ENCODE data around the gene PTPN11.
"Not testable (repeated sequence)": the region's sequence is repeated elsewhere in the genome, so short reads cannot be mapped to it uniquely, and the experiment has no call there.

The PTPN11 gene

GRCh38 chr12:112393328-112393727 is 25.4 kb upstream of the PTPN11 start:
- no peaks in the 10 kb centered on the region for H3K9me3 Mint-ChIP-seq
- H3K4me3 Mint-ChIP-seq = no peak overlapping the region
- CTCF ChIA-PET = interaction anchor here (0.8 kb wide), 1 partner anchor 197 kb away, joined by 3 read pairs; no protein-coding TSS in a partner anchor
- H3K27me3 Mint-ChIP-seq = peaks cover 16% of the 10 kb centered on the region
- no peak overlapping the region for H3K27ac Mint-ChIP-seq
- H3K4me1 Mint-ChIP-seq = no peaks in the 10 kb centered on the region
- H3K36me3 Mint-ChIP-seq = no peaks in the 10 kb centered on the region
- no peak for DNase-seq

GRCh38 chr12:112401054-112401453 is 17.7 kb upstream of the PTPN11 start:
- peaks cover 4% of the 10 kb centered on the region for H3K4me1 Mint-ChIP-seq
- H3K27ac Mint-ChIP-seq = no peak overlapping the region
- H3K36me3 Mint-ChIP-seq = peaks cover 15% of the 10 kb centered on the region
- no peak overlapping the region for H3K4me3 Mint-ChIP-seq
- DNase-seq = no peak
- no peaks in the 10 kb centered on the region for H3K27me3 Mint-ChIP-seq
- CTCF ChIA-PET = interaction anchor here (1.2 kb wide), 1 partner anchor 10 kb away, joined by 3 read pairs; no protein-coding TSS in a partner anchor
- no peaks in the 10 kb centered on the region for H3K9me3 Mint-ChIP-seq

- Mint-ChIP-seq H3K4me3 (no peak overlapping the region), H3K4me1 (peaks cover 11% of the 10 kb centered on the region), H3K36me3 (peaks cover 23% of the 10 kb centered on the region), H3K27me3 (no peaks in the 10 kb centered on the region), H3K27ac (no peak overlapping the region), H3K9me3 (no peaks in the 10 kb centered on the region)
- no peak for DNase-seq
- CTCF ChIA-PET = interaction anchor here (0.9 kb wide), 1 partner anchor 422 kb away, joined by 3 read pairs; no protein-coding TSS in a partner anchor
Measured at GRCh38 chr12:112401903-112402498, 16.7 kb upstream of the PTPN11 start.

- peaks cover 46% of the 10 kb centered on the region for H3K36me3 Mint-ChIP-seq
Measured at GRCh38 chr12:112406519-112407488, 11.9 kb upstream of the PTPN11 start.

GRCh38 chr12:112407683-112408082 is 11.1 kb upstream of the PTPN11 start:
- Mint-ChIP-seq H3K4me1 (peaks cover 41% of the 10 kb centered on the region), H3K4me3 (peak overlapping the region; percentile 100), H3K36me3 (peaks cover 46% of the 10 kb centered on the region), H3K27ac (peak overlapping the region; percentile 100)
- CTCF ChIA-PET = interaction anchor here (1.0 kb wide), 1 partner anchor 9 kb away, joined by 3 read pairs; no protein-coding TSS in a partner anchor
- H3K27me3 Mint-ChIP-seq, DNase-seq, H3K9me3 Mint-ChIP-seq: not testable (repeated sequence)

More at GRCh38 chr12:112406519-112407488, 11.9 kb upstream of the PTPN11 start:
- peak overlapping the region; percentile 100 for H3K4me3 Mint-ChIP-seq
- H3K9me3 Mint-ChIP-seq = no peaks in the 10 kb centered on the region
- CTCF ChIA-PET = no interaction called here
- H3K4me1 Mint-ChIP-seq = peaks cover 41% of the 10 kb centered on the region
- DNase-seq = no peak
- peak overlapping the region; percentile 67 for H3K27ac Mint-ChIP-seq
- H3K27me3 Mint-ChIP-seq = no peaks in the 10 kb centered on the region

- Mint-ChIP-seq H3K4me1 (peaks cover 41% of the 10 kb centered on the region), H3K36me3 (peaks cover 46% of the 10 kb centered on the region), H3K27me3 (peaks cover 4% of the 10 kb centered on the region), H3K27ac (peak overlapping the region; percentile 100), H3K4me3 (peak overlapping the region; percentile 100), H3K9me3 (no peaks in the 10 kb centered on the region)
- CTCF ChIA-PET = interaction anchor here (1.0 kb wide), 1 partner anchor 8 kb away, joined by 3 read pairs; no protein-coding TSS in a partner anchor
- peak; percentile 41 for DNase-seq
Measured at GRCh38 chr12:112408621-112409020, 10.1 kb upstream of the PTPN11 start.

GRCh38 chr12:112409064-112409905 is 9.5 kb upstream of the PTPN11 start, which contains the start of gene RPL6:
TSS of gene RPL6 (minus strand) at chr12:112409605. CDS start at chr12:112408656, 949 bp downstream.
- DNase-seq = peak; percentile 83
- H3K27ac Mint-ChIP-seq = peak within 1 kb of the TSS; percentile 100
- H3K4me3 Mint-ChIP-seq = peak within 1 kb of the TSS; percentile 100
- CTCF ChIA-PET = no interaction called here
- H3K4me1 Mint-ChIP-seq = peaks cover 41% of the 10 kb centered on the region
- H3K36me3 Mint-ChIP-seq = peaks cover 46% of the 10 kb centered on the region
- no peaks in the 10 kb centered on the region for H3K9me3 Mint-ChIP-seq
- H3K27me3 Mint-ChIP-seq = peaks cover 4% of the 10 kb centered on the region

GRCh38 chr12:112409906-112410244 is 8.9 kb upstream of the PTPN11 start:
- no peak overlapping the region for H3K27ac Mint-ChIP-seq
- CTCF ChIA-PET = interaction anchor here (1.3 to 1.9 kb wide), 2 partner anchors 9 to 211 kb away, joined by 3 to 12 read pairs; partner anchors contain the start of gene PTPN11
- H3K4me1 Mint-ChIP-seq = peaks cover 41% of the 10 kb centered on the region

GRCh38 chr12:112413855-112414625 is 4.7 kb upstream of the PTPN11 start:
- CTCF ChIA-PET = interaction anchor here (0.7 to 0.9 kb wide), 2 partner anchors 14 to 27 kb away, joined by 3 to 4 read pairs; no protein-coding TSS in a partner anchor
- H3K4me1 Mint-ChIP-seq = peaks cover 19% of the 10 kb centered on the region
- H3K27ac Mint-ChIP-seq = no peak overlapping the region
- DNase-seq = no peak
- H3K9me3 Mint-ChIP-seq = no peaks in the 10 kb centered on the region
- peaks cover 4% of the 10 kb centered on the region for H3K27me3 Mint-ChIP-seq
- peaks cover 3% of the 10 kb centered on the region for H3K36me3 Mint-ChIP-seq
- no peak overlapping the region for H3K4me3 Mint-ChIP-seq

More at GRCh38 chr12:112409906-112410244, 8.9 kb upstream of the PTPN11 start:
- no peak for DNase-seq
- Mint-ChIP-seq H3K27me3 (peaks cover 4% of the 10 kb centered on the region), H3K36me3 (peaks cover 40% of the 10 kb centered on the region), H3K9me3 (no peaks in the 10 kb centered on the region), H3K4me3 (peak overlapping the region; percentile 100)

GRCh38 chr12:112415457-112415856 is 3.3 kb upstream of the PTPN11 start:
- H3K27me3 Mint-ChIP-seq, CTCF ChIA-PET: not testable (repeated sequence)

GRCh38 chr12:112418273-112418607 is 507 bp upstream of the PTPN11 start:
- no peak for DNase-seq
- Mint-ChIP-seq H3K36me3 (peaks cover 2% of the 10 kb centered on the region), H3K4me3 (peak overlapping the region; percentile 80), H3K27ac (peak overlapping the region; percentile 88), H3K27me3 (peaks cover 4% of the 10 kb centered on the region), H3K4me1 (peaks cover 37% of the 10 kb centered on the region), H3K9me3 (no peaks in the 10 kb centered on the region)
- CTCF ChIA-PET = interaction anchor here (0.8 kb wide), 1 partner anchor 8 kb away, joined by 3 read pairs; no protein-coding TSS in a partner anchor

More at GRCh38 chr12:112415457-112415856, 3.3 kb upstream of the PTPN11 start:
- H3K4me1 Mint-ChIP-seq = peaks cover 26% of the 10 kb centered on the region
- H3K36me3 Mint-ChIP-seq, H3K4me3 Mint-ChIP-seq, DNase-seq, H3K27ac Mint-ChIP-seq, H3K9me3 Mint-ChIP-seq: not testable (repeated sequence)

GRCh38 chr12:112419297-112420133 is 768 bp downstream of the PTPN11 start:
- H3K4me1 Mint-ChIP-seq = peaks cover 42% of the 10 kb centered on the region
- peak; percentile 73 for DNase-seq
- no peaks in the 10 kb centered on the region for H3K27me3 Mint-ChIP-seq
- H3K36me3 Mint-ChIP-seq = peaks cover 6% of the 10 kb centered on the region
- H3K4me3 Mint-ChIP-seq = peak overlapping the region; percentile 95
- peak overlapping the region; percentile 95 for H3K27ac Mint-ChIP-seq
- H3K9me3 Mint-ChIP-seq = no peaks in the 10 kb centered on the region
- CTCF ChIA-PET = no interaction called here
